ENCODE results near the gene UGT1A1.

GRCh38 chr2:233810385-233810784 lies 50.3 kb downstream of the UGT1A1 start:
- TF ChIP-seq EZH2phosphoT487 (IDR thresholded peaks at IDR 0.05; ENCODE audit: insufficient read depth, low read depth) (no peak), EZH2 (IDR thresholded peaks at IDR 0.05; ENCODE audit: insufficient read depth, poor library complexity, severe bottlenecking) (no peak)

Measured in GM23248 (cell line).